Activated naive CD4-positive, alpha-beta T cell treated with anti-CD3 and anti-CD28 coated beads for 36 hours (primary cell): ENCODE data around the gene DHRS2. TPM values are rescaled to one million over a fixed set of nuclear protein-coding genes. Genes with fewer than 3 reads are reported as not detected.

Experiments used
- CTCF ChIA-PET: fragments of 350-600 bp; sonication (Branson Sonifier 250); formaldehyde crosslinking; loops from one replicate; lab custom pipeline; 2021; ENCODE audit warnings: antibody characterized with exemption; lab: Charles Lee
- DNase-seq: peaks from one replicate; pipeline ENCODE4 v3.0.0-alpha.2; 2020
- H3K27ac Mint-ChIP-seq: one replicate; pipeline ENCODE4 v1.8.0; 2021; ENCODE audit warnings: mild to moderate bottlenecking, mixed read lengths
- H3K27me3 Mint-ChIP-seq: one replicate; pipeline ENCODE4 v1.8.0; 2021; ENCODE audit warnings: low read depth, mixed read lengths
- H3K36me3 Mint-ChIP-seq: one replicate; pipeline ENCODE4 v1.8.0; 2021; ENCODE audit warnings: low read depth, mixed read lengths
- H3K4me1 Mint-ChIP-seq: one replicate; pipeline ENCODE4 v1.8.0; 2021; ENCODE audit warnings: low read depth, mixed read lengths
- H3K4me3 Mint-ChIP-seq: one replicate; pipeline ENCODE4 v1.8.0; 2021; ENCODE audit warnings: mild to moderate bottlenecking, moderate library complexity, mixed read lengths
- H3K9me3 Mint-ChIP-seq: one replicate; pipeline ENCODE4 v1.8.0; 2021; ENCODE audit warnings: mixed read lengths
- intact Hi-C: fragments of 100-400 bp; cut with micrococcal nuclease; formaldehyde crosslinking; loops from one replicate; pipeline ENCODE4 v1.15.1; 2023
- total RNA-seq, 2 experiments: library from RNA; stranded (reverse); gene quantifications; one replicate each; pipeline ENCODE4 v1.2.3, GENCODE V29; 2021

The DHRS2 gene
- total RNA-seq, 2 experiments from 2014 or later, result 0.17 to 0.26 TPM

GRCh38 chr14:23693252-23693775, 57.1 kb downstream of the DHRS2 start:
- Mint-ChIP-seq H3K36me3 (no peaks in the 10 kb centered on the region), H3K9me3 (no peaks in the 10 kb centered on the region), H3K27ac (no peak overlapping the region), H3K27me3 (peaks cover 25% of the 10 kb centered on the region), H3K4me1 (no peaks in the 10 kb centered on the region), H3K4me3 (no peak overlapping the region)
- intact Hi-C loops, result no loop called here
- DNase-seq, result no peak
- CTCF ChIA-PET, result no interaction called here

- CTCF ChIA-PET, result interaction anchor here (1.1 kb wide), 1 partner anchor 63 kb away, joined by 4 read pairs; no protein-coding TSS in a partner anchor
- Mint-ChIP-seq H3K27me3 (peaks cover 21% of the 10 kb centered on the region), H3K4me1 (no peaks in the 10 kb centered on the region), H3K4me3 (no peak overlapping the region), H3K36me3 (no peaks in the 10 kb centered on the region), H3K9me3 (no peaks in the 10 kb centered on the region), H3K27ac (no peak overlapping the region)
- intact Hi-C loops, result no loop called here
- DNase-seq, result peak; percentile 15
These were observed 58.2 kb downstream of the DHRS2 start for GRCh38 chr14:23694085-23694948.

Other genes with a start within 250 kb of the DHRS2 start
- not detected for gene MYH6, start 228.1 kb upstream of the DHRS2 start, total RNA-seq
- not detected for gene MYH7, start 200.7 kb upstream of the DHRS2 start, total RNA-seq
- gene NGDN, start 166.7 kb upstream of the DHRS2 start, total RNA-seq, result 10 to 100 TPM; 38.9 to 40.8 TPM
- under 1 TPM; 0.36 to 0.57 TPM for gene ZFHX2, start 84.6 kb upstream of the DHRS2 start, total RNA-seq
- 1 to 10 TPM; 6.2 to 6.6 TPM for gene THTPA, start 80.1 kb upstream of the DHRS2 start, total RNA-seq
- 100 to 1,000 TPM; 205 to 216 TPM for gene AP1G2, start 68.6 kb upstream of the DHRS2 start, total RNA-seq
- under 1 TPM in 1 of 2 experiments, not detected in 1; 0.05 TPM for gene JPH4, start 57.6 kb upstream of the DHRS2 start, total RNA-seq